Common myeloid progenitor, CD34-positive (primary cell): ENCODE results near the gene NEDD8.
A peak's percentile ranks its signal among the peaks of the same experiment; 100 is the strongest.
"Not testable (repeated sequence)": the region's sequence is repeated elsewhere in the genome, so short reads cannot be mapped to it uniquely, and the experiment has no call there.

Experiments used
- CTCF ChIA-PET: fragments of 350-600 bp; sonication (Branson Sonifier 250); formaldehyde crosslinking; loops from one replicate; lab custom pipeline; 2021; ENCODE audit warnings: antibody characterized with exemption; lab: Charles Lee
- POLR2A ChIA-PET: fragments of 350-600 bp; sonication (Branson Sonifier 250); formaldehyde crosslinking; loops from one replicate; lab custom pipeline; 2021; ENCODE audit warnings: antibody characterized with exemption; lab: Charles Lee
- DNase-seq, 3 donors: peaks; one replicate each; pipeline versions ENCODE4 v3.0.0 to v3.0.0-alpha.2; 2013
- H3K27ac ChIP-seq, 2 experiments: 1 replicate in 1 of 2; 2 replicates in 1 of 2; pipeline ENCODE4 v1.7.0; 2013; ENCODE audit warnings: inconsistent platforms in 2 of 2, low read length in 2 of 2, mild to moderate bottlenecking in 2 of 2, low read depth in 1 of 2, moderate library complexity in 1 of 2; ENCODE audit not compliant: severe bottlenecking in 2 of 2, insufficient read depth in 1 of 2, poor library complexity in 1 of 2
- H3K27me3 ChIP-seq, 5 experiments: replicated peaks in 2 of 5; 1 replicate in 3 of 5; 2 replicates in 2 of 5; pipeline versions ENCODE4 v1.6.1 to v1.7.0; 2013; ENCODE audit warnings: low read length in 4 of 5, mild to moderate bottlenecking in 2 of 5, moderate library complexity in 2 of 5, inconsistent platforms in 1 of 5; ENCODE audit not compliant: insufficient read depth in 5 of 5, control insufficient read depth in 4 of 5
- H3K36me3 ChIP-seq, 4 experiments: 1 replicate in 2 of 4; 2 replicates in 2 of 4; pipeline versions ENCODE4 v1.6.1 to v1.7.0; 2013; ENCODE audit warnings: low read length in 3 of 4, control low read depth in 1 of 4, mild to moderate bottlenecking in 1 of 4; ENCODE audit not compliant: control insufficient read depth in 4 of 4, insufficient read depth in 4 of 4
- H3K4me1 ChIP-seq, 4 experiments: 1 replicate in 3 of 4; 2 replicates in 1 of 4; pipeline versions ENCODE4 v1.6.1 to v1.7.1; 2013; ENCODE audit warnings: low read length in 3 of 4, mild to moderate bottlenecking in 3 of 4, control low read depth in 1 of 4, inconsistent platforms in 1 of 4, moderate library complexity in 1 of 4; ENCODE audit not compliant: control insufficient read depth in 4 of 4, insufficient read depth in 4 of 4; ENCODE audit errors: control extremely low read depth in 1 of 4
- H3K4me3 ChIP-seq, 7 experiments: 1 replicate in 4 of 7; 2 replicates in 3 of 7; pipeline versions ENCODE4 v1.5.1 to v1.7.0; 2013; ENCODE audit warnings: mild to moderate bottlenecking in 7 of 7, low read length in 6 of 7, moderate library complexity in 6 of 7, inconsistent platforms in 2 of 7, low read depth in 2 of 7, control low read depth in 1 of 7; ENCODE audit not compliant: insufficient read depth in 4 of 7, control insufficient read depth in 1 of 7; ENCODE audit errors: extremely low read depth in 1 of 7
- H3K9me3 ChIP-seq, 5 experiments: 1 replicate in 4 of 5; 2 replicates in 1 of 5; pipeline versions ENCODE4 v1.6.1 to v1.7.1; 2013; ENCODE audit warnings: low read length in 4 of 5, mild to moderate bottlenecking in 2 of 5, inconsistent platforms in 1 of 5, low read depth in 1 of 5, moderate library complexity in 1 of 5; ENCODE audit not compliant: control insufficient read depth in 4 of 5, insufficient read depth in 2 of 5; ENCODE audit errors: control extremely low read depth in 1 of 5
- WGBS: methylation state at CpG from one replicate; pipeline ENCODE4 v1.1.5; 2013; ENCODE audit not compliant: insufficient coverage; 5-methylcytosine and 5-hydroxymethylcytosine counted together

Gene NEDD8

GRCh38 chr14:24249230-24250021 lies 17.3 kb upstream of the NEDD8 start:
- CTCF ChIA-PET, result interaction anchor here (0.6 to 13.5 kb wide), 5 partner anchors 8 to 50 kb away, joined by 3 to 207 read pairs (median 6); partner anchors contain the start of genes DHRS1 and NOP9
- POLR2A ChIA-PET, result interaction anchor here (0.8 kb wide), 1 partner anchor 48 kb away, joined by 3 read pairs; no protein-coding TSS in a partner anchor
- H3K9me3 ChIP-seq, result no peaks in the 10 kb centered on the region
- no peaks in the 10 kb centered on the region for H3K4me1 ChIP-seq
- H3K36me3 ChIP-seq, result peaks cover 0 to 2% (median 0%) of the 10 kb centered on the region in 4 experiments
- WGBS, result 88% methylated on average over 10 of the region's 13 CpGs
- no peak overlapping the region for H3K4me3 ChIP-seq
- DNase-seq, result no peak
- H3K27ac ChIP-seq, result no peak overlapping the region
- no peaks in the 10 kb centered on the region for H3K27me3 ChIP-seq

- Histone ChIP-seq H3K4me3 (no peak overlapping the region), H3K27me3 (no peaks in the 10 kb centered on the region), H3K4me1 (peaks cover 3 to 13% (median 11%) of the 10 kb centered on the region in 4 experiments), H3K36me3 (peaks cover 0 to 2% (median 0%) of the 10 kb centered on the region in 4 experiments), H3K27ac (no peak overlapping the region), H3K9me3 (no peaks in the 10 kb centered on the region)
- WGBS, result 76% methylated on average over 6 of the region's 7 CpGs
- ChIA-PET CTCF (interaction anchor here (0.6 to 13.5 kb wide), 8 partner anchors 9 to 188 kb away, joined by 3 to 207 read pairs (median 6); partner anchors contain the start of genes CIDEB, DHRS1 and NOP9), POLR2A (interaction anchor here (0.7 to 1.5 kb wide), 3 partner anchors 18 to 123 kb away, joined by 3 read pairs; partner anchors contain the start of gene MDP1)
- DNase-seq, result no peak
Measured at GRCh38 chr14:24247422-24247821, 15.3 kb upstream of the NEDD8 start.

DNA sequence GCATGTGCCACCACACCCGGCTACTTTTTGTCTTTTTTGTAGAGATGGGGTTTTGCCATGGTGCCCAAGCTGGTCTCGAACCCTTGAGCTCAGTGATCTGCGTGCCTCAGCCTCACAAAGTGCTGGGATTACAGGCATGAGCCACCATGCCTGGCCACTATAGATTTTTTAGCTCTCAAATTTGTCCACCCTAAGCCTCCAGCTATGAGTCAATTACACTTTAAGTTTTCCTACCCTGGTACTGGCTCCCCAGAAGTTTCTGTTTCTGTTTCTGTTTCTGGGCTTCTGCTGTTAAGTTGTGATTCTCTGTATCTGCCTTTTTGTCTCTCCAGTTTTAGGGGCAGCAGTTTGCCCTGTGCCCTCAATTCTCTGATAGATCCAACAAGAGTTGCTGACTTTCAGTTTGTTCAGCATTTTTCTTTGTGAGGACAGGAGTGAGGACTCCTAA lies 14.6 kb upstream of the NEDD8 start:
- H3K27ac ChIP-seq, result no peak overlapping the region
- H3K9me3 ChIP-seq, result no peaks in the 10 kb centered on the region
- peaks cover 0 to 2% (median 0%) of the 10 kb centered on the region in 4 experiments for H3K36me3 ChIP-seq
- CTCF ChIA-PET, result interaction anchor here (0.6 to 13.5 kb wide), 11 partner anchors 10 to 189 kb away, joined by 3 to 207 read pairs (median 6); partner anchors contain the start of genes CIDEB, DHRS1, LTB4R2 and NOP9
- no peak overlapping the region for H3K4me3 ChIP-seq
- 92% methylated on average over 3 of the region's 3 CpGs for WGBS
- no peaks in the 10 kb centered on the region for H3K27me3 ChIP-seq
- peaks cover 3 to 17% (median 13%) of the 10 kb centered on the region in 4 experiments for H3K4me1 ChIP-seq
- POLR2A ChIA-PET, result interaction anchor here (0.7 kb wide), 2 partner anchors 31 to 124 kb away, joined by 3 read pairs; partner anchors contain the start of gene MDP1
- DNase-seq, result peak in 2 of 3 donors; percentile 41 to 43

GRCh38 chr14:24245350-24245749 lies 13.2 kb upstream of the NEDD8 start:
- H3K4me3 ChIP-seq, DNase-seq, H3K27me3 ChIP-seq, H3K27ac ChIP-seq, POLR2A ChIA-PET, H3K9me3 ChIP-seq: not testable (repeated sequence)
- 94% methylated on average over 8 of the region's 11 CpGs for WGBS
- Histone ChIP-seq H3K4me1 (peaks cover 6 to 29% (median 21%) of the 10 kb centered on the region in 4 experiments), H3K36me3 (peaks cover 2 to 11% (median 8%) of the 10 kb centered on the region in 4 experiments)
- CTCF ChIA-PET, result interaction anchor here (0.9 to 13.5 kb wide), 7 partner anchors 9 to 62 kb away, joined by 3 to 207 read pairs (median 6); partner anchors contain the start of genes CIDEB, DHRS1, NOP9 and RABGGTA

DNA sequence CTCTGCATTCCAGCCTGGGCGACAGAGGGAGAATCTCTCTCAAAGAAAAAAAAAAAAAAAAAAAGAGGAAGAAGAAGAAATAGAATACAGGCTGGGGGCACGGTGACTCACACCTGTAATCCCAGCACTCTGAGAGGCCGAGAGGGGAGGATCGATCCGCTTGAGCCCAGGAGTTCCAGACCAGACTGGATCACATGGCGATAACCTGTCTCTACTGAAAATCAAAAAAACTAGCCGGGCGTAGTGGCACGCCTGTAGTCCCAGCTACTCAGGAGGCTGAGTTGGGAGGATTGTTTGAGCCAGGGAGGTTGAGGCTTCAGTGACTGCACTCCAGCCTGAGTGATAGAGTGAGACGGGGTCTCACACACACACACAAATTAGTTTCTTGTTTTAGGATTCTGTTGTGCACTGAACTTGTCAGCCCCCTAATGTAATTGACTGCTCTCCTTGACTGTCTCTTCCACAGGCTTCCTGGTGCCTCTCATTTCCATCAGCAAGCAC lies 11.2 kb upstream of the NEDD8 start:
- Histone ChIP-seq H3K4me3 (peak overlapping the region in 6 of 7 experiments; percentile 41 to 94 (median 86)), H3K27me3 (no peaks in the 10 kb centered on the region), H3K36me3 (peaks cover 16 to 27% (median 27%) of the 10 kb centered on the region in 4 experiments), H3K27ac (peak overlapping the region; percentile 96 to 99), H3K9me3 (no peaks in the 10 kb centered on the region), H3K4me1 (peaks cover 12 to 41% (median 30%) of the 10 kb centered on the region in 4 experiments)
- 33% methylated on average over 9 of the region's 10 CpGs for WGBS
- DNase-seq, result peak; percentile 66 to 82 (median 77)
- CTCF ChIA-PET, result interaction anchor here (0.6 to 13.5 kb wide), 22 partner anchors 8 to 192 kb away, joined by 3 to 207 read pairs (median 7); partner anchors contain the start of genes CIDEB, DHRS1, GMPR2 and LTB4R2
- POLR2A ChIA-PET, result interaction anchor here (0.6 to 2.6 kb wide), 5 partner anchors 11 to 55 kb away, joined by 3 to 16 read pairs (median 6); partner anchors contain the start of genes GMPR2, NEDD8 and RABGGTA

DNA sequence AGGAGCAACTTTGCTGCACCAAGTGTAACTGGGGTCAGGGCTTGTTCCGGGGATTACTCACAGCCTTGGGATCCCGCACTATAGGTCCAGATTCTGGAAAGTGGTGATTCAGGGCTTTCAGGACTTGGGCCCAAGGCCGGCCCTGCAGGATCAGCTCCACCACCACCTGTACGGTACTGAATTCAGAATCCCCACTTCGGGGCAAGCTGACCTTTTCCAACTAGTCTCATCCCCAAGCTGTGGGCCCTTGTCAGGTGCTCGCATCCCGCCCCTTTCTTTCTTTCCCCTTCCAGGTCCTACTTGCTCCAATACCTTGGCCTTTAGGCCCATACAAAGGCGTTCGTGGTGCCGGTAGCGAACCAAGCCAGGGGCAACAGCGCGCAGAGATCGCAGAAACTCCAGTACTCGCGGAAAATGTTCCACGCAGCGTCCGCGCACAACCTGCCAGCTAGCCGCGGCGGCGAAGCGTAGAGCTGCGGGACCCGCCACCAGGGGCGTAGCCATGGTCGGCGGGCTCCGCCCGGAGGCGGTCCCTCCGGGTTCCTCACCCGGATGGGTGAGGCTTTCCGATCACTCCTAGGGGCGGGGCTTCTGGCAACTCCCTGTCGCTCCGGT lies 9.8 kb upstream of the NEDD8 start:
- peaks cover 16 to 42% (median 41%) of the 10 kb centered on the region in 4 experiments for H3K36me3 ChIP-seq
- POLR2A ChIA-PET, result interaction anchor here (0.9 to 2.6 kb wide), 8 partner anchors 9 to 56 kb away, joined by 3 to 16 read pairs (median 6); partner anchors contain the start of genes CHMP4A, GMPR2, MDP1 and NEDD8
- peak overlapping the region; percentile 41 to 94 (median 85) for H3K4me3 ChIP-seq
- CTCF ChIA-PET, result interaction anchor here (0.7 to 13.5 kb wide), 33 partner anchors 9 to 194 kb away, joined by 3 to 207 read pairs (median 6); partner anchors contain the start of genes CHMP4A, CIDEB, DHRS1 and GMPR2
- H3K27me3 ChIP-seq, result no peaks in the 10 kb centered on the region
- peaks cover 12 to 41% (median 30%) of the 10 kb centered on the region in 4 experiments for H3K4me1 ChIP-seq
- peak; percentile 93 to 97 (median 97) for DNase-seq
- WGBS, result 5% methylated on average over 36 of the region's 39 CpGs
- no peaks in the 10 kb centered on the region for H3K9me3 ChIP-seq
- H3K27ac ChIP-seq, result peak overlapping the region; percentile 96 to 99
